ENCODE measurements around the gene TRABD2A.

The TRABD2A gene, protein sequence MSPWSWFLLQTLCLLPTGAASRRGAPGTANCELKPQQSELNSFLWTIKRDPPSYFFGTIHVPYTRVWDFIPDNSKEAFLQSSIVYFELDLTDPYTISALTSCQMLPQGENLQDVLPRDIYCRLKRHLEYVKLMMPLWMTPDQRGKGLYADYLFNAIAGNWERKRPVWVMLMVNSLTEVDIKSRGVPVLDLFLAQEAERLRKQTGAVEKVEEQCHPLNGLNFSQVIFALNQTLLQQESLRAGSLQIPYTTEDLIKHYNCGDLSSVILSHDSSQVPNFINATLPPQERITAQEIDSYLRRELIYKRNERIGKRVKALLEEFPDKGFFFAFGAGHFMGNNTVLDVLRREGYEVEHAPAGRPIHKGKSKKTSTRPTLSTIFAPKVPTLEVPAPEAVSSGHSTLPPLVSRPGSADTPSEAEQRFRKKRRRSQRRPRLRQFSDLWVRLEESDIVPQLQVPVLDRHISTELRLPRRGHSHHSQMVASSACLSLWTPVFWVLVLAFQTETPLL

DNA sequence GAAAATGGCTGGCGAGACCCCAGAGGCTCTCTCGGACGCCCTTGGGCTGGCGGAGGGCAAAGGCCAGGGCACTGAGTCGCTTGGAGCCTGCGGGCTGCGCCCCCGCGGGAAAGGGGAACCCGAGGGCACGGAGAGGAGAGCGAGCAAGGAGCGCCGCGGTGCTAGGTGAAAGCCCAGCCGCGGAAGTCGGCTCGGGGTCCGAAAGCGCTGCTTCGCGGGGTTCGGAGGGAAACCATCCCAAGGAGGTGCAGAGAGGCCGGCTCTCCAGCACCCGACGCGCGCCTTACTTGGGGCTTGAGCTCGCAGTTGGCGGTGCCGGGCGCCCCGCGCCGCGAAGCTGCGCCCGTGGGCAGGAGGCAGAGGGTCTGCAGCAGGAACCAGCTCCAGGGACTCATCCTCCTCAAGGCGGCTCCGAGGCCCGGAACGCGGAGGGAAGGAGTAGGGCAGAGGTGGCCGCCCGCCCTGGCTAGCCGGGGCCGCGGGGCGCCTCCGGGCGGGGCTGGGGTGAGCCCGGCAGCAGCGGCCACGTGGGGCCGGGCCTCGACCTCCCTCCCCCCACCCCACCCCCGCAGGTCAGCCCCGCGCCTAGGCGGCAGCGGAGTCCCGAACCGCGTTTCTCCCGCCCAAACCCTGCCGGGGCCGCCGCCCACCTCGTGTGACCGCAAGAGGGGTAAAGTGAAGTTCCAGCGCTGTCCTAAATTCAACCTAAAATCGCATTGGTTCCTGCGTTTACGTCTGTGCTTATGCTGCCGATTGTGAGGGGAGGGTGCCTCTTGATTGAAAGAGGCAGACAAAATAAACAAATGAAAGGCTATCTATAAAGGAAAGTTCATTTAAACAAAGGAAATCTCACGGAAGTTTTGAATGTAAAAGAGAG is at the start of gene TRABD2A:
Gene TRABD2A (minus strand): TSS at position 440 of the 877 bp plus-strand sequence. CDS start 45 bp downstream, at position 395.
- TF ChIP-seq, protein P1, sequence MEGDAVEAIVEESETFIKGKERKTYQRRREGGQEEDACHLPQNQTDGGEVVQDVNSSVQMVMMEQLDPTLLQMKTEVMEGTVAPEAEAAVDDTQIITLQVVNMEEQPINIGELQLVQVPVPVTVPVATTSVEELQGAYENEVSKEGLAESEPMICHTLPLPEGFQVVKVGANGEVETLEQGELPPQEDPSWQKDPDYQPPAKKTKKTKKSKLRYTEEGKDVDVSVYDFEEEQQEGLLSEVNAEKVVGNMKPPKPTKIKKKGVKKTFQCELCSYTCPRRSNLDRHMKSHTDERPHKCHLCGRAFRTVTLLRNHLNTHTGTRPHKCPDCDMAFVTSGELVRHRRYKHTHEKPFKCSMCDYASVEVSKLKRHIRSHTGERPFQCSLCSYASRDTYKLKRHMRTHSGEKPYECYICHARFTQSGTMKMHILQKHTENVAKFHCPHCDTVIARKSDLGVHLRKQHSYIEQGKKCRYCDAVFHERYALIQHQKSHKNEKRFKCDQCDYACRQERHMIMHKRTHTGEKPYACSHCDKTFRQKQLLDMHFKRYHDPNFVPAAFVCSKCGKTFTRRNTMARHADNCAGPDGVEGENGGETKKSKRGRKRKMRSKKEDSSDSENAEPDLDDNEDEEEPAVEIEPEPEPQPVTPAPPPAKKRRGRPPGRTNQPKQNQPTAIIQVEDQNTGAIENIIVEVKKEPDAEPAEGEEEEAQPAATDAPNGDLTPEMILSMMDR (IDR thresholded peaks at IDR 0.05; ENCODE audit: low read depth, low read length), result no peak
- no peak for DNase-seq (ENCODE audit: extremely low read depth, low read depth)

DNA sequence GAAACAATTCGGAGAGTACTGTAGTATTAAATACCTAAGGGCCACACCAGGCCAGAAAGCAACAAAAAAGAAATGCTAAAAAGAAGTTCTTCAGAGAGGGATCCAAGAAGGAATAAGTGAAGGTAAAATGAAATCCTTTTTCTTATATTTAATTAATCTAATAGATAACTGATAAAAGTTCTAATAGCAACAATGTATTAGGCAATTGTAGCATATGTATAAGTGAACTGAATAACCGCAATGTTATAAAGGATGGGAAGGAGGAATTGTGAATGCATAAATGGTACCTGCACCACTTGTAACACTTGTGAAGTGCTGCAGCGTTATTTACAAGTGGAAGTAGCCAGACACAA is 46.4 kb upstream of the TRABD2A start:
- TF ChIP-seq, protein P1 (IDR thresholded peaks at IDR 0.05; ENCODE audit: low read depth, low read length), result no peak
- DNase-seq (ENCODE audit: extremely low read depth, low read depth), result no peak

DNA sequence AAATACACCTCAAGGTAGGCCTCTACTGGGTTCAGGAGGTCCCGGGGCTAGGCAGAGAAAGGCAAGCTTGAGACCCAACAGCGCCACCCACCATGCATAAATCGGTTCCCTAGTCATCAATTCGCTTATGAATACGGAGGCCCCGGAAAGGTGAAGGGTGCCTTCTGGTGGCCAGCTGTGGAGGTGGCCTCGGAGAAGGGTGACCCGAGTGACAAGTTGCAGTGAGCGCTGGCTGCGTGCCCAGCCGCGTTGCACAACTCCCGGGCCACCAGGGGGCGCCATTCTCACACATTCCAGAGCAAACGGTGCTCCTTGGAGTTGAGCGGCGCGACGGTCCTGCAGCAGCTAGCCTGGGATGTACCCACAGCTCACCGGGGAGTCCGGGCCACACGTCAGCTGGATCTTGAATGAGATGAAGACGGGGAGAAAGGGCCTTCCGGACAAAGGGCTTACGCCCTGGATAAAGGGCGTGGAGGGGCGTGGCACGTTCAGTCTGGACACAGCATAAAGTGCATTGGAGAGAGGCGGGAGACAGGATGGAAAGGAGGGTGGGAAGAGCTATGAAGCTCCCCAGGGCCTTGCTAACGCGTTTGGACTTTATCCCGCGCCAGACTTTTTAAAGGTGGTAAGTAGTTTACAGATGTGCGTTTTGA is 45.0 kb upstream of the TRABD2A start:
- peak; percentile 71 for DNase-seq (ENCODE audit: extremely low read depth, low read depth)
- TF ChIP-seq, protein P1 (IDR thresholded peaks at IDR 0.05; ENCODE audit: low read depth, low read length), result peak; percentile 82

DNA sequence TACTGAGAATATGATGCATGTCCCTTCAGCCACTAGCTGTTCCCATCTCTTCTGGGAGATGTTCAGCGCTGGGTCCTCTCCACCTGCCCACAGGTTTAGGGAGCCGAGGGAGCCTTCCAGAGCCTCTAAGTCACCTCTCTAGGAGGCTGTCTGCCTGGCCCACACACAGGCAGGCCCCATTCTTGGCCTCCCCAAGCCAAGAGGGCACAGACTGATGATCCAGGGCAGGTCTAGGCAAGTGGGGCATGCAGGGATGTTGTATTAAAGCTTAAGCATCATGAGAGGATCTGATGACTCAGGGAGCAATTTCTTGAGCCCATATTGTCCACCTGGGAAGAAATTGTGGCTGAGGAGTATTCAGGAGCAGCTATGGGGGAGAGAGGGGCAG is 44.4 kb upstream of the TRABD2A start:
- TF ChIP-seq, protein P1 (IDR thresholded peaks at IDR 0.05; ENCODE audit: low read depth, low read length), result no peak
- DNase-seq (ENCODE audit: extremely low read depth, low read depth), result no peak

DNA sequence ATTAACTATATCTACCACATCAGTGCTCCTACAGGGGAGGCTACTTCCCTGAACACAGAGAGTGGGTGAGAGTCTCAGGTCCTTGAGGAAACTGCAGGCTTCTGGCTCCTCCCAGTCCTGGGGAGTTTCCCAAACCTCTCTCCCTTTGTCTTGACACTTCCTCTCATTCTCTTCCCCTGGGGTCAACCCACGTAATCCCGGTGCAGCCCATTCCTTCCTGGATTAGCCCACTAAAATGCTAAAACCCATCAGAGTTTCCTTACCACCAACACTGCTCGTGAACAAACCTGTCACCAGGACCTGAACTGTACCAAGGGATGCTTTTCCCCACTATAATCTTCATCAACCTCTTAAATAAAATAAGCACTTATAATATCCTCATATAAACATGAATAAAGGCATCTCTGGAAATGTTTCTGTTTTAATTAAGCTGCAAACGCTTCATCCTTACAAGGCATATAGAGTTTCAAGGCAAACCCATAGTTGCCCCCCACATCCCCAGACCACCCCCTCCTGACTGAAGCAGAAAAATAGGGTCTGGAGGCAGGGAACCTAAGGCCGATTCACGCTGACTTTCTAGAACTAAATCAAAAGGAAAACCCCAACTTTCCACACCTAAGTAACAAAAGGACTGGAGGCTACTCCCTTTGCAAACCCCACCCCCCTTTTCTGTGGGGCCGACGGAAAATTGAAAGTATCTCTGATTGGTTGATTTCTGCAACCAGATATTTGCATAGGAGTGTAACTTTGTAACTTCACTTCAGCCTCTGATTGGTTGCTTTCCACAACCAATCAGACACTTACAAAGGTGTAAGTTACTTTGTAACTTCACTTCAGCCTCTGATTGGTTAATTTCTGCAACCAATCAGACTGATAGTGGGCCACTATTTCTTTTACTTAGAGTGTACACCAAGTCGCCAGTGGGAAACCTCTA is 43.6 kb upstream of the TRABD2A start:
- no peak for DNase-seq (ENCODE audit: extremely low read depth, low read depth)
- TF ChIP-seq, protein P1 (IDR thresholded peaks at IDR 0.05; ENCODE audit: low read depth, low read length), result no peak

DNA sequence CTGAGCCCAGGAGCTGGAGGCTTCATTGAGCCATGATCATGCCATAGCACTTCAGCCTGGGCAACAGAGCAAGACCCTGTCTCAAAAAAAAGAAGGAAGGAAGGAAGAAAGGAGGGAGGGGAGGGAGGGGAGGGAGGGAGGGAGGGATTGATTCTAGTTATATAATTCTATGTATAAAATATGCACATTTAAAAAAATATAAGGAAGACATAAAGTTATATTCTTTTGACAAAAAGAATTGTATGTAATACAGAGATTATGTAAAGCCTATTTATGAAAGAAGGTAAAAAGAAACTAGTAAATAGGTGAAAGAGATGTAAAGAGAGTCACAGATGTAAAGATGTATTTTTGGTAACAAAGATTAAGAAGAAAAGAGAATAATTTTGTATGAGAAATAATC is 42.1 kb upstream of the TRABD2A start:
- TF ChIP-seq, protein P1 (IDR thresholded peaks at IDR 0.05; ENCODE audit: low read depth, low read length), result no peak
- DNase-seq (ENCODE audit: extremely low read depth, low read depth), result no peak

Measured in AG09319 (cell line).